GM12874 (cell line): ENCODE measurements around the gene SYTL3.

Experiments
- TF ChIP-seq, protein P1 (sequence below): IDR thresholded peaks from 2 replicates; pipeline ENCODE4 v1.5.1; 2011; ENCODE audit warnings: low read depth, mild to moderate bottlenecking, control low read depth, low read length, moderate library complexity; ENCODE audit not compliant: insufficient read depth

Gene SYTL3

GRCh38 chr6:158662607-158662953 lies 12.7 kb downstream of the SYTL3 start:
- TF ChIP-seq, protein P1, sequence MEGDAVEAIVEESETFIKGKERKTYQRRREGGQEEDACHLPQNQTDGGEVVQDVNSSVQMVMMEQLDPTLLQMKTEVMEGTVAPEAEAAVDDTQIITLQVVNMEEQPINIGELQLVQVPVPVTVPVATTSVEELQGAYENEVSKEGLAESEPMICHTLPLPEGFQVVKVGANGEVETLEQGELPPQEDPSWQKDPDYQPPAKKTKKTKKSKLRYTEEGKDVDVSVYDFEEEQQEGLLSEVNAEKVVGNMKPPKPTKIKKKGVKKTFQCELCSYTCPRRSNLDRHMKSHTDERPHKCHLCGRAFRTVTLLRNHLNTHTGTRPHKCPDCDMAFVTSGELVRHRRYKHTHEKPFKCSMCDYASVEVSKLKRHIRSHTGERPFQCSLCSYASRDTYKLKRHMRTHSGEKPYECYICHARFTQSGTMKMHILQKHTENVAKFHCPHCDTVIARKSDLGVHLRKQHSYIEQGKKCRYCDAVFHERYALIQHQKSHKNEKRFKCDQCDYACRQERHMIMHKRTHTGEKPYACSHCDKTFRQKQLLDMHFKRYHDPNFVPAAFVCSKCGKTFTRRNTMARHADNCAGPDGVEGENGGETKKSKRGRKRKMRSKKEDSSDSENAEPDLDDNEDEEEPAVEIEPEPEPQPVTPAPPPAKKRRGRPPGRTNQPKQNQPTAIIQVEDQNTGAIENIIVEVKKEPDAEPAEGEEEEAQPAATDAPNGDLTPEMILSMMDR: no peak

- TF ChIP-seq, protein P1: no peak
These were observed 13.2 kb downstream of the SYTL3 start for GRCh38 chr6:158662954-158663624.

- TF ChIP-seq, protein P1: no peak
These were observed 13.8 kb downstream of the SYTL3 start for GRCh38 chr6:158663625-158664165.

DNA sequence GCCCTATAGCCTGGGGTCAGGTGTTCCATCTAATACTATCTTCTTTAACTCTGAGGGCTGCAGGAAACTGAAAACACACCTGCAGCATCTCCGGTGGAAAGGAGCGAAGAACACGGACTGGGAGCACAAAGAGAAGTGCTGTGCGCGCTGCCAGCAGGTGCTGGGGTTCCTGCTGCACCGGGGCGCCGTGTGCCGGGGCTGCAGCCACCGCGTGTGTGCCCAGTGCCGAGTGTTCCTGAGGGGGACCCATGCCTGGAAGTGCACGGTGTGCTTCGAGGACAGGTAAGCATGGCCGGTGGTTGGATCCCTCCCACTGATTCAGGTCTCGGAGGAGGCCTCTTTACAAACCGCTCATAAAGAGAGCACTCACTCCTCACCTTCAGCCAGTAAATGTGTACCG lies 15.5 kb downstream of the SYTL3 start:
- TF ChIP-seq, protein P1: no peak

- TF ChIP-seq, protein P1: no peak
These were observed 16.9 kb downstream of the SYTL3 start for GRCh38 chr6:158666628-158667359.

DNA sequence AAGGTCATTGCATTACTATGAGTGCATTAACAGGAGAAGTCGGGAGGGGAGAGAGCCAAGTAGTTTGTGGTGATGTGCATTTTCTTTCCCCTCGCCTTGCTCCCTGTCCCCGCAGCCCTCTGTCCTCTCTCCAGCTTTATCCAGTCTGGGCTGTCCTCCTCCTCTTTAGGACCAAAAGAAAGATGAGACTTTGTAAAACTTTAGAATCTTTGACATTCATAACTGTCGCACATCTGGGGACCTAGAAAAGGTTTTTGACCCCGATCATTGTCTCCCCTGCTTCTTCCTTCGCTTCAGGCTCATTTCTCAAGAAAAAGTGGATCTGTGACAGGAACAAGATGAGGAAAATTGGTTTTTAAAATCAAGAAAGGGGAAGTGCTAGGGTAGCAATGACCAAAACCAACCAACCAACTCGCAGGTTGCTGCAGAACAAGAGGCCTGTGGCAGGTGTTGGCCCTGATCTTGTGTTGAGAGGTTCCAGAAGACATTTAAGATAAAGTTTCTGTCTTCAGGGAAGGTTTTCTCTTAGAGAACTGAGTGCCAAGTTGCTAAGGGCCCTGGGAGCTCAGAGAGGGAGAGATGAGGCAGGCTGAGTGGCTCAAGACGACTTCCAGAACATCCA lies 17.6 kb downstream of the SYTL3 start:
- TF ChIP-seq, protein P1: no peak

DNA sequence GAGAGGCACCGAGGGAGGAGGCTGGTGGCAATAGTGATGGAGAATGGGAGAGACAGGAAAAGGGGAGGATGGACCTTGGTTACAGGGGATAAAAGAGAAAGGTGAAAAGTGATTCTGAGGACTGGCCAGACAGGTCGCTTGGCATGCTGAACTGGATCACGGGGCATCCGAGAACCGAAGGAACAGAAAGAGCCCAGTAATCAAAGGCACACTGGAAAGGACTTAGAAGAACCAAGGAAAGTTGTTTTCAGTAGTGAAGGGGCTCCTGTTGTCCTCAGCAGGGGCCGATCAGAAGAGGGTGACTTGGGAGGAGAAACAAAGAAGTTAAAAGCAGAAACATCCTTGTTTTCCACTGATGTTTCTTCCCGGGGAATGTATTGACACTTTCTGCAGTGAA lies 18.9 kb downstream of the SYTL3 start:
- TF ChIP-seq, protein P1: no peak
